DMS53 treated with DMSO at 0.1 percent for 48 hours (cell line): ENCODE data around the gene SCGB1A1.

Source experiments
- DNase-seq: peaks from one replicate; lab custom pipeline; 2025; ENCODE audit not compliant: unreplicated experiment; lab: John Stamatoyannopoulos, UW

SCGB1A1 gene

DNA sequence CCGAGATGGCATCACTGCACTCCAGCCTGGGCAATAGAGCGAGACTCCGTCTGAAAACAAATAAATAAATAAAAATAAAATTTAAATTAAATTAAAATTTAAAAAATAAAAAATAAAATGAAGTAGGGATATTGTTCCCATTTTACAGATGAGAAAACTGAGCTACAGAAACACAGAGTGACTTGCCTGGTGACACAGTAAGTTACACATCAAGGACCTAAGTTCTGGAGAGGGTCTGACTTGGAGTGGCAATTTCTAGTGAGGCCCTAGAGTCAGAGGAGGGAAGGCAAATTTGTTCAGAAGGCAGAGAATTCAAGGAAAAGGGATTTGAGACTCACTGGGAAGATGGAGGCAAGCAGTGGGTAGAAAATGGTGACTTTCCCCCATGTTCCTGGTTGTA, 2.0 kb downstream of the SCGB1A1 start:
- no peak for DNase-seq

DNA sequence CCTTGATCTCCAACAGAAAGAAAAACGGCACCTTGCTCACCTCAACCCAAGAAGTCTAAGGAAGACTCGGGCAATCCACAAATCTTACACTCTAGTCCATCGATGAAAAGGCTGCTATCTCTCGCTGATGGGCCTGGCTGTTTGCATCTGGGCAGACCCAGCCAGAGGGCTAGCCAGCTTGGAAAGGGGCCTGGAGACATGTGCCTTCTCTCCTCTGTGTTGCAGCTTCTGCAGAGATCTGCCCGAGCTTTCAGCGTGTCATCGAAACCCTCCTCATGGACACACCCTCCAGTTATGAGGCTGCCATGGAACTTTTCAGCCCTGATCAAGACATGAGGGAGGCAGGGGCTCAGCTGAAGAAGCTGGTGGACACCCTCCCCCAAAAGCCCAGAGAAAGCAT, 3.2 kb downstream of the SCGB1A1 start:
- no peak for DNase-seq

DNA sequence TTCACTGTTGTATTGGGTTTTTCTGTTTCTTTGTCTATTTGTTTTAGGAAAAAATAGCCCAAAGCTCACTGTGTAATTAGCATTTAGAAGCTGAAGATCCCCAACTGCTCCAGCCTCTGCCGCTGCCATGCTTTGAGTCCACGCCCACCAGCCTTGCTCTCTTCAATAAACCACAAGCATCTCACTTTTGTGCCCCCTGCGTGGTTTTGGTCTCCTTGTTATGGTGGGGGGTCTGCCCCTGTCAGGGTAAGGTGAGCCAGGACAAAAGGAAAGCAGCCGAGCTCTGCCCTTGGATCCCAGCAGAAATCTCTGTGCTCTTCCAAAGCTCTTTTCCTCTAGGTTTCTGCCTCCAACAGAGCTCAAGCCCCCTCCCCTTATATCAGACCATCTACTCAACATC, 4.2 kb downstream of the SCGB1A1 start:
- no peak for DNase-seq

DNA sequence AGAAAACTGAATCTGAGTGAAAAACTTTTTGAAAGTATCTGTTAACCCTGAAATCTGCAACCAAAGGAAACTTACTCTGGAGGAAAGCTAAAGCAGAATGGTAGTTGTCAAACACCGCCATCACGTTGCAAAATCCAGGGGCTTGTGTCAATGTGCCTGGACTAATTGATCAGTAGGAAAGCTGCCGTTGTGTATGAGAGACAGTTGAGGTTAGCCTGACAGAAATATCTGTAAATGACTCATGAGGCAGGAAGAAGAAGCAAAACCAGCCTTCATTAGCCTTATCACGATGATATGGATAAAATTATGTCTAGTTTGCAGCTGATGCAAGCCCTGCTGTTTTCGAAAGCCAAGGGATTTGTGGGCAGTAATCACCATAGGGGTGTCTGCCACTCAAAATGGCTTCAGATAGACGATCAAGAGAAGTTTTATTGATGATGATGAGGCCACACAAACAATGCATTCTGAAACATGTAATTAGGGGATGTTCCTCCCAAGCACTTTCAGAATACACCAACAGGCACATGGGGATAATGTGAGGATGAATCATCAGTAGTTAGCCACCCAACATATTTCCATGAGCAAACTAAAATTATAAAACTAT, 8.9 kb downstream of the SCGB1A1 start:
- no peak for DNase-seq

DNA sequence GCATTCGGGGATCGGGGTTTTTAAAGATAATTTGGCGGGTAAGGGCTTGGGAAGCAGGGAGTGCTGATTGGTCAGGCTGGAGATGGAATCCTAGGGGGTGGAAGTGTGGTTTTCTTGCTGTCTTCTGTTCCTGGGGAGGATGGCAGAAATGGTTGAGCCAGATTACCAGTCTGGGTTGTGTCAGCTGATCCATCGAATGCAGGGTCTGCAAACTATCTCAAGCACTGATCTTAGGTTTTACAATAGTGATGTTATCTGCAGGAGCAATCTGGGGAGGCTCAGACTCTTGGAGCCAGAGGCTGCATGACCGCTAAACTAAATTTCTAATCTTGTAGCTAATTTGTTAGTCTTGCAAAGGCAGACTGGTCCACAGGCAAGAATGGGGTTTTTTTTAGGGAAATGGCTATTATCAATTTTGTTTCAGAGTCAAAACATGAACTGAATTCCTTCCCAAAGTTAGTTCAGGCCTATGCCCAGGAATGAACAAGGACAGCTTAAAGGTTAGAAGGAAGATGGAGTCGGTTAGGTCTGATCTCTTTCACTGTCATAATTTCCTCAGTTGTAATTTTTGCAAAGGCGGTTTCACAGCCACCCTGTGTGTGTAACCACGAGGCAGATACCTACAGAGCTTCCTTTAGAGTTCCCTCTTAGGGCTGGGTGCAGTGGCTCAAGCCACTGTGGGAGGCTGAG, 10.2 kb downstream of the SCGB1A1 start:
- DNase-seq: no peak

DNA sequence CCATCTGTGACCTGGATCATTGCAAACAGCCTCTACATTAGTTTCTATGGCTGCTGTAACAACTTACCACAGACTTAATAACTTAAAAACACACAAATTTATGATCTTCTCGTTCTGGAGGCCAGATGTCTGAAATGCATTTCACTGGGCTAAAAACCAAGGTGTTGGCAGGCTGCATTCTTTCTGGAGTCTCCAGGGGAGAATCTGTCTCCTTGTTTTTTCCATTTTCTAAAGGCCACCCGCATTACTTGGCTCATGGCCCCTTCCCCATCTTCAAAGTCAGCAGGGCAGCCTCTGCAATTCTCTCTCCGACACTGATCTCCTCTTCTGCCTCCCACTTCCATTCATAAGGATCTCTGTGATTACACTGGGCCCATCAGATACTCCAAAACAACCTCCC, 11.6 kb downstream of the SCGB1A1 start:
- DNase-seq: no peak

DNA sequence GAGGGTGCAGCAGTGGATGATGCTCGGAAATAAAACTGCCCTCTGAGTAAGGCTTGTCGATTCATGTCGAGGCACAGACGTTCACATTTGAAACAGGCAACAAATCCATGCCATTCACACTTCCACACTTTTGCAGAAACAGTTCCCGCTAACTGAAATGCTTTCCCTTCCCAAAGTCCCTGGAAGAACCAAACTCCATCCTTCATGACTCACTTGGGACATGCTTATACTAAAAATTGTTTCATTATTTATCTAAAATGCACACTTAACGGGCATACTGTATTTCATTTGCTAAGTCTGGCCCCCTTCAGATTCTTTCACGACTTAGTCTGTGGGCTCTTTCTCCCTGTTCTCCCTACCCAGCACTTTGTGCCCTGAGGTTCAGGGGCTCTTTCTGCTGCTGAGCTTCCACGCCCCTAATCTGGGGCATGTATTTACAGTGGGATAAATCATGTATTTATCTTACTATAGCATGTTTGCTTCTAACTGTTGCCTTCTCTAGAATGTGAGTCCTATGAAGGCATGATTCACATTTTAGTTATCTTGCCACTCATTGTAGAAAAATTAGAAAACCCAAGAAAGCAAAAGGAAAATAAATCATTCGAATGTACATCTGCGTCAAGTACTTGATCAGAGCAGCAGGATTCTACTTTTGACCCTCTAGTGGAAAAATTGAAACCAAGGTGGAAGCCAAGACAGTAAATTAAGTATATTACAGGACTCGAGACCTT, 12.5 kb downstream of the SCGB1A1 start:
- DNase-seq: no peak

DNA sequence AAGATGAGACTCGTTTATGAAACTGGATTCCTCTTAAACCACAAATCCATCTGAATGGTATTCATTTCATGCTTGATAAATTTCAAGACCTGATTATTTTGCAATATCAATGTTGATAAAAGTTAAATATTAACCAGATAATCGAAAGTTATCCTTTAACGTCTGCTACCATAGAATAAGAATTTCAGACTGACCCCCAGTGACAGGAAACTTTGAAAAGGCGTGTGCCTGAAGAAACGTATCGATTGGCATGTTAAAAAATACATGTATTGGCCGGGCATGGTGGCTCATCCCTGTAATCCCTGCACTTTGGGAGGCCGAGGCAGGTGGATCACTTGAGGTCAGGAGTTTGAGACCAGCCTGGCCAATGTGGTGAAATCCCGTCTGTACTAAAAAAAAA, 13.9 kb downstream of the SCGB1A1 start:
- DNase-seq: no peak

DNA sequence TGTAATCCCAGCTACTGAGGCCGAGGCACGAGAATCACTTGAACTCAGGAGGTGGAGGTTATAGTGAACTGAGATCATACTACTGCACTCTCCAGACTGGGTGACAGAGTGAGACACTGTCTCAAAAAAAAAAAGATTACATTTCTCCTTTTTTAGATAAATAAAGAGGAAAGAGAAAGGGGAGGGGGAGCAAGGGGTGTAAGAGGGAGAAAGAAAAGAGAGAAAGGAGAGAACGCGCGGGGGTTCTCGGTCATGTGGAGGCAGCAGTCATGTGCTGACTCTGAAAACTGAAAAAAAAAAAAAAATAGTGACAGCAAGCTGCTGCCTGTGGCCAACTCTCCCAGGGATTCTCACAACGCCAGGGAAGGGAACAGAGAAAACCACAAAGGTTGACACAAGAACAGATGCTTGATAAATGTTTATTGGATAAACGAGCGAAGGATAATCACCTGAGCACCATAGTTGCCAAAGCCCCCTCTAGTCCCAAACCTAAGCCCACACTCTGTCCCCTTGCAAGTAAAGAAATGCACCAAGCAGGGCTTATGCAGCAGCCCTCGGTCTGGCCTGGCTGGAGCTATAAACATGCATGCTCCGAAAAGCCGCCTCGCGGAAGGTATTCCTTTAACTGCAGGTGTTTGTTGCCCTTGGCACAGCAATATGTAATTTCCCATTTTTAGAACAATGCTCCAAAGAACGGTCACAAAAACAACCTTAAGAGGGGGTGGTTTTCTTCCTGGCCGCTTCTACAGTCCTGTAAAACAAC, 14.5 kb downstream of the SCGB1A1 start:
- DNase-seq: no peak

DNA sequence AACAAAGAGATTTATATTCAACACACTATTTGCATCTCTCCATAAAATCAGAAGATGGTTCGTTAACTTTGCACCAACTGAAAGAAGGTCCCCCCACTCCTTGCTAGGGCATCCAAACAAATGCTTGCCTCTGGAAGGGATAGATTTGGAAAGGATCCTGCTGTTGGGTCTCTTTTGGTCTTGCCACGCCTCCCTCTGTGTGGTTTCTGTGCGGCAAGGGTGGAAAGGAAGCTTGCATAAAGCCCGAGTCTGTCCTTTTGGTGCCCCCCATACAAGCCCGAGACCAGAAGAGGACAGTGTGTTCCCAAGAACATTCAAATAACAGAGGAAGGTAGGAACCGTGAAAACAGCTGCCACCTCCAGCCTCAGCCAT, 15.1 kb downstream of the SCGB1A1 start:
- no peak for DNase-seq

DNA sequence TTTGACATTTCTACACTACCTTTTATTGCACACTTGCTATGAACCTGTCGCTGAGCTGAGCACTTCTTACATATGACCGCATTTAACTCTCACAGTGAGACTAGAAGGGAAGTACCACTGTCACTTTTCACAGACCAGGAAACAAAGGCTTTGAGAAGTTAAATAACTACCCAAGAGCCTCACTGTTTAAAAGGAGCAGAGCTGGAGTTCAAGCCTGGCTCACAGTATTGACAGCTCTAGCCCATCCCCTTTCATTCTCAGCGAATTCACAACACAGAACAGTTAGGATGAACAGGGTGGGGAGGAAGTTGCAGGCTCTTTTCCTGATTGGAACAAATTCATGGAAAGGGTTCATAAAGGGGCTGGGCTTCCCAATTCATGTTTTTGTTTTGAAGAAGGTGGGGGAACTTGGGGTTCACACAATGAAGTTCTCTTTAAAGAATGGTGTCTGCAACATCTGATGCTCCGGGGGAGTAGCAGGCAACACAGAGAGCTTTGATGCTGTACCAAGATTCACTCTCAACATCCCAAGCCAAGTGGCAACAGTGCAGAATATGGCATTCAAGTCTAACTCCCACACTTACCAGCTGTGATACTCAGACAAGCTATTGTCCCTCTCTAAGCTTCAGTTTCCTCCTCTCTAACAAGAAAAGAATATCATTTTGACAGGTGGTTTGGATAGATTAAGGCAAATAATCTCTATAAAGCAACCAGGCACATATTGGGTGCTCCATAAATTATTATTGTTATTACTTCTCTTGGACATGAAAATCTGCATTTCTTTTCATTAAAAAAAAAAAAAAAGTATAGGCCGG, 17.2 kb downstream of the SCGB1A1 start:
- DNase-seq: no peak

DNA sequence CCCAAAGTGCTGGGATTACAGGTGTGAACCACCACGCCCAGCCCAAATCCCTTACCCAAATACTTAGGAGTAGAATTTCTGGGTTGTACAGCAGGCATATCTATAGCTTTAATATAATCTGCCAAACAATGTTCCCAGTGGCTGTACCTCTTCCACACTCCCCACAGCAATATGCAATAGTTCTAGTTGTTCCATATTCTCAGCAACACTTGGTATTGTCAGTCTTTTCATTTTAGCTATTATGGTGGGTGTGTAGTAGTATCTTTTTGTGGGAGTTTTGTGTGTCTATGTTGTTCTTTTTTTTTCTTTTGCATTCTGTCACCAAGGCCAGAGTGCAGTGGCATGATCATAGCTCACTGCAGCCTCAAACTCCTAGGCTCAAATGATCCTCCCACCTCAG, 18.8 kb downstream of the SCGB1A1 start:
- no peak for DNase-seq

DNA sequence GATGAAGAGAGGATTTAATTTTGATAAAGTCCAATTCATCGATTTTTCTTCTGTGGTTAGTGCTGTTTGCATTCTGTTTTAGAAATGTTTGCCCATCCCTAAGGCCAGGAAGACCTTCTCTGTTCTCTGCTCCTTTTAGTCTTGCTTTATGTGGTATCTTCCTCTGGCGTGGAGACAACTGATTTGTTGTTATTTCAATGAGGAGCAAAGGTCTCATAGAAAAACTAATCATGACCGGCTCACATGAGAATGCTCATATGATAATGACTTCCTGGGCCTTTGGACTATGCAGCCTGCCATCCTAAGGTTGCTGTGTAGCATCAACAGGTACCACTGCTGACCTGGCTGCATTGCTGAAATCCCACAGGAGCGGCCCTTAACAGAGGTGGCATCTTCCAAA, 19.8 kb downstream of the SCGB1A1 start:
- no peak for DNase-seq

DNA sequence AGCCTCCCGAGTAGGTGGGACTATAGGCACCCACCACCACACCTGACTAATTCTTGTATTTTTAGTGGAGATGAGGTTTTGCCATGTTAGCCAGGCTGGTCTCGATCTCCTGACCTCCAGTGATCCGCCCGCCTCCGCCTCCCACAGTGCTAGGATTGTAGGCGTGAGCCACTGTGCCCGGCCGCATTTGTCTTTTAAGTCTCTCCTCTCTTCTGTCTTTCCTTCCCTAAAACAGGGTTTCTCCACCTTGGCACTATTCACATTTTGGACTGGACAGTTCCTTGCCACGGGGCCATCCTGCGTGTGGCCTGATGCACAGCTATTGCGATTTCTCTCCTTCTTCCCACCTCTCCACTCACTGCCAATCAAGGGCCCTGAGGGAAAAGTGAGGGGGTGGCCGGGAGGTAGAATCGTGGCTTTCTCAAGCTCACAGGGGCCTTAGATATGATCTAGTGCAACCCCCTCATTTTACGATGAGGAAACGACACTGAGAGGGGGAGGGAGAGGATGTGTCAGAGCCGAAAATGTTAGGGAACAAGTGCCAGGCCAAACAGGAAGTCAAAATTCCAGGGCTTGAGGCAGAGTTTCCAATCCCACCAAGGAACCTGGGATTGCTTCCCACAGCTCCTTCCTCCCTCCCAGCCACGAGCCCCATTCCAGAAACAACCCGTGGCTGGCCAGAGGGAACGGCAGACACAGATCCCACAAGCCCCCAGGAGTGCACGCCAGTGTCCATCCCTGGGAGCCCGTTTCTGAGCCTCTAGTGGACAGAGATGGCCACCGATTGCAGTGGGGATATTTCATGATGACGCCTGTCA, 21.2 kb downstream of the SCGB1A1 start:
- DNase-seq: no peak

DNA sequence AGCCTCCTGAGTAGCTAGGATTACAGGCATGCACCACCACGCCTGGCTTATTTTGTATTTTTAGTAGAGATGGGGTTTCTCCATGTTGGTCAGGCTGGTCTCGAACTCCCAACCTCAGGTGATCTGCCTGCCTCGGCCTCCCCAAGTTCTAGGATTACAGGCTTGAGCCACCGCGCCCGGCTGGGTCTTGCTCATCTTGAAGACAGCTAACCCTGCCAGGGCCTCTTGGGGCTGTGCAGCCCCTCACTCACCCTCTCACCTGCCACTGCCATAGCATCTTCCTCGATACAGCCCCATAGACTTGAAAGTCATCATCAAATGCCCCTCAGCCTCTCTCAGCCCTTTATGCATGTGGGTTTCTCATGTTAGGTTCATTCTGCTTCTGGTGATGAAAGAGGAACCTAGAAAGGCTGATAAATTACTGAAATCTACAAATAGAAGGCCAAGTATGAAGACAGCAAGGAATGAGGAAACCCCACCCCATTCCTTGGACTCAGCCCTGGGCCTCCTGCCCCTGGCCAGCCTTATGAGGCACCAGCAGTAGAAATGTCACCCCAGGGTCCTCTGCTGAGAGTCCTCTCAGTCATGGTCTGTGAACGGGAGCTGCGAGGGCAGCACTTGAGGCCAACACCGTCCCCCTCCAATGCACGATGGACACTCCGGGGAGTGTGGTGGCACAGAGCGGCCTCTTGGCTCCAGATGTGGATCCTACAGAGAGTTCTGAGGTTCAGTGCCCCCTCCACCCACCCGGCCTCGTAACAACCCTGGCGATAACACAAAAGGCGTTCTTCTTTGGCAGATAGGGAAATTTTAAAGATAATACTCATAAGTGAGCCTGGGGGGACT, 24.8 kb downstream of the SCGB1A1 start:
- DNase-seq: no peak

DNA sequence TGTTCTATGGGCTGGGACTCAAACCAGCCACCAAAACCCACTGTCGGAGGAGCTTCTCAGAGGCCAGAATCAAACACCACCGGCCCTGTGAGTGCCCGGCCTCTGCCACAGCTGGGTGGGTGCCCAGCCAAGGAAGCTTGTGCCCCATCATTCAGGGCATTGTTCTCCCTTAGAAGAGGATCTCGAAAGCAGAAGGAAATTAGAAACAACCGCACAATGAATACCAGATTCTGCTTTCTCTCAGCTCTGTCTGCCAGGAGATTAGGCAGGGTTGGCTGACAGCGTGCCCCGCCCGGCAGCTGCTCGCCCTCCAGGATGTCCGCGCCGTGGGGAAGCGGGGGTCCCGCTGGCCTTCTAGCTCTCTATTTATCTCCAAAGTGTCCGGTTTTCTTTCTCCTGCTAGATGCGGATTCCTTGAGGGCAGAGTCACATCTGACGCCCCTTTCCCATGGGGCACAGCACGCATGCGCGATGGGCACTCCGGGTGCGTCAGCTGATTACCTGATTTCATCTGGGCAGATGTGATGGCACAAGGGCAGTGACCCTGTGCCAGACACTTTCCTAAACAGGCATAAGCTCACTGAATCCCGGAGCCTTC, 25.5 kb downstream of the SCGB1A1 start:
- no peak for DNase-seq

DNA sequence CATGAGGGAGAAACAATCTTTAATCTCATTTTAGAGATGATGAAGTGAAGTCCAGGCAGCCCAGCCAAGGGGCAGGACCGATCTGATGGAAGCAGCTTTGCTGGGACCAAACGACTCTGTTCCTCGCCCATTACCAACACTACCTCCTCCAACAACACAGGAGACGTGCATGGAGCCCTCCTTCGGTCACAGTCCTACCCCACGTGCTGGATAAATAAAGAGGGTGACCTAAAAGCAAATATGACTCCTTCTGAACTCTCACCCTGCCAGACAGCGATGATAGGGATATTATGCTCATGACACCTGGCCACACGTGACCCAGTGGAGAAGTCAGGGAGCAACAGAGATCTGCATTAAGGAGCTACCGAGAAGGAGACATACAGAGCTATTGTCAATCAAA, 26.0 kb downstream of the SCGB1A1 start:
- DNase-seq: no peak

DNA sequence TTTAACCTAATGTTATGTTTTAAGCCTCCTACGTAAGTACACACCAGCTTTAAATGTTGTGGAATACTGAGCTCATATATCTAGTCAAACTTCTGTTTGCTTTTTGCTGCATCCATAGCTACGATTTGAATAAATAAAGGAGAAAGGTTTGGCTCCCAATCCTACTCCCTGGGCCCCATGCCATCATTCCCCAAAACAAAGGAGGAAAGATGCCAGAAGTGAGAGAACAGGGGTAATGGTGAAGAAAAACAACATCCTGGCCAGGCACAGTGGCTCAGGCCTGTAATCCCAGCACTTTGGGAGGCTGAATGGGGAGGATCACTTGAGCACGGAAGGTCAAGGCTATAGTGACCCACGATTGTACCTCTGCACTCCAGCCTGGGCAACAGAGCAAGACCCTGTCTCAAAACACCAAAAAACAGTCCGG, 26.5 kb downstream of the SCGB1A1 start:
- no peak for DNase-seq

DNA sequence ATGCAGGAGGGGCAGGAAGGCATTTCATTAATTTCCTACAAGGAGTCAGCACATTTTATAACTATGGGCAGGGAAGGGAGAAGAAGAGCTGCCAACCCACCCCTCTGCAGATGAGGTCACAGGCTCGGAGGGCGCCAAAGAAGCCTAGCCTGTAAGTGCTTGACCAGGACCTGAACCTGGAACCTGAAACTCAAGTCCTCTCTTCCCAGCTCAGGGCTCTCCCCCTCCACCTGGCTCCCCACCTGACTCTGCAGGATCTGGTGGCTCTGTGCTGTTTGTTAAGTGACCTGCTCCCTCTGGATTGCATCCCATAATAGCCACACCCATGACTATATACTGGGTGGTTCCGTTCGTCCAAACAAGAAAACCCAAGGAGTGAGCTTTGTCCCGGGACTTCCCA, 27.3 kb downstream of the SCGB1A1 start:
- no peak for DNase-seq
